K562 (cell line): ENCODE results near the gene COL25A1.

ENCODE experiments used
- BACH1 ChIP-seq: fragments of 200-800 bp; sonication (Bioruptor generic); IDR thresholded peaks from 2 replicates; pipeline ENCODE4 v1.6.1; 2016; ENCODE audit warnings: missing genetic modification characterization, missing compliant biosample characterization
- CTCF ChIP-seq, 3 experiments: IDR thresholded peaks in 2 of 3; conservative IDR thresholded peaks in 1 of 3; 2 replicates each; pipeline ENCODE4 v1.5.1; 2011 to 2012; ENCODE audit warnings: low read length in 3 of 3, mild to moderate bottlenecking in 3 of 3, control low read depth in 2 of 3, improper control_type of control experiment in 1 of 3, inconsistent platforms in 1 of 3, low read depth in 1 of 3, mixed read lengths in 1 of 3, moderate library complexity in 1 of 3; ENCODE audit not compliant: insufficient read depth in 2 of 3
- ELF1 ChIP-seq: fragments of 200-800 bp; sonication (Bioruptor generic); IDR thresholded peaks from 2 replicates; pipeline ENCODE4 v1.6.1; 2016; ENCODE audit warnings: missing genetic modification characterization, missing compliant biosample characterization
- GATA2 ChIP-seq: sonication (generic); formaldehyde crosslinking; IDR thresholded peaks from 2 replicates; pipeline ENCODE4 v1.4.0; 2020; ENCODE audit warnings: mild to moderate bottlenecking, missing genetic modification reagents
- MAFG ChIP-seq: fragments of 450-650 bp; conservative IDR thresholded peaks from 2 replicates; pipeline ENCODE4 v1.6.1; 2016; ENCODE audit warnings: missing genetic modification characterization, missing compliant biosample characterization
- MYC ChIP-seq, 2 experiments: fragments of 250-450 bp in 1 of 2; sonication (Bioruptor Pico) in 1 of 2; IDR thresholded peaks; 2 replicates each; pipeline versions ENCODE4 v1.5.1 to v1.6.1; 2012 to 2021; ENCODE audit warnings: low read depth in 2 of 2, borderline replicate concordance in 1 of 2, improper control_type of control experiment in 1 of 2, low read length in 1 of 2, mild to moderate bottlenecking in 1 of 2, moderate library complexity in 1 of 2
- POLR2A ChIP-seq: fragments of 450-650 bp; conservative IDR thresholded peaks from 2 replicates; pipeline ENCODE4 v1.6.1; 2016
- RAD21 ChIP-seq, 2 experiments: fragments of 250-450 bp in 1 of 2; fragments of 450-650 bp in 1 of 2; sonication (Bioruptor Pico) in 1 of 2; formaldehyde crosslinking in 1 of 2; IDR thresholded peaks in 1 of 2; conservative IDR thresholded peaks in 1 of 2; 2 replicates each; pipeline versions ENCODE4 v1.4.0 to v1.8.0; 2020 to 2022; ENCODE audit warnings: mild to moderate bottlenecking in 2 of 2, moderate library complexity in 1 of 2
- SMAD3 ChIP-seq: fragments of 450-650 bp; formaldehyde crosslinking; conservative IDR thresholded peaks from 2 replicates; pipeline ENCODE4 v1.4.0; 2020; ENCODE audit warnings: mild to moderate bottlenecking
- ZNF512 ChIP-seq: IDR thresholded peaks from 2 replicates; pipeline ENCODE4 v1.6.1; 2016; ENCODE audit warnings: missing genetic modification characterization, missing compliant biosample characterization
- ZNF695 ChIP-seq: fragments of 450-650 bp; formaldehyde crosslinking; IDR thresholded peaks from 2 replicates; pipeline ENCODE4 v1.4.0; 2020; ENCODE audit warnings: mild to moderate bottlenecking, moderate library complexity
- TF ChIP-seq, protein P1 (sequence below): fragments of 450-650 bp; formaldehyde crosslinking; IDR thresholded peaks from 2 replicates; pipeline ENCODE4 v1.4.0; 2020; ENCODE audit warnings: mild to moderate bottlenecking, mixed read lengths

- TF ChIP-seq POLR2A (no peak), GATA2 (CRISPR knock-in tag) (no peak), ZNF512 (tag) (no peak), MYC (IDR thresholded peaks at IDR 0.05; ENCODE audit: low read depth, low read length) (no peak), MYC (CRISPR knock-in tag; IDR thresholded peaks at IDR 0.05; ENCODE audit: borderline replicate concordance, low read depth) (no peak), RAD21 (CRISPR knock-in tag; conservative IDR thresholded peaks at IDR 0.05 in 1 of 2, IDR thresholded peaks at IDR 0.05 in 1 of 2) (no peak), ELF1 (no peak), BACH1 (tag) (no peak), ZNF695 (CRISPR knock-in tag) (no peak), SMAD3 (CRISPR knock-in tag) (no peak), MAFG (tag) (no peak), CTCF (IDR thresholded peaks at IDR 0.05 in 2 of 3, conservative IDR thresholded peaks at IDR 0.05 in 1 of 3; ENCODE audit: insufficient read depth in 2 of 3, low read depth in 1 of 3, low read length in 3 of 3) (no peak)
- TF ChIP-seq, protein P1, sequence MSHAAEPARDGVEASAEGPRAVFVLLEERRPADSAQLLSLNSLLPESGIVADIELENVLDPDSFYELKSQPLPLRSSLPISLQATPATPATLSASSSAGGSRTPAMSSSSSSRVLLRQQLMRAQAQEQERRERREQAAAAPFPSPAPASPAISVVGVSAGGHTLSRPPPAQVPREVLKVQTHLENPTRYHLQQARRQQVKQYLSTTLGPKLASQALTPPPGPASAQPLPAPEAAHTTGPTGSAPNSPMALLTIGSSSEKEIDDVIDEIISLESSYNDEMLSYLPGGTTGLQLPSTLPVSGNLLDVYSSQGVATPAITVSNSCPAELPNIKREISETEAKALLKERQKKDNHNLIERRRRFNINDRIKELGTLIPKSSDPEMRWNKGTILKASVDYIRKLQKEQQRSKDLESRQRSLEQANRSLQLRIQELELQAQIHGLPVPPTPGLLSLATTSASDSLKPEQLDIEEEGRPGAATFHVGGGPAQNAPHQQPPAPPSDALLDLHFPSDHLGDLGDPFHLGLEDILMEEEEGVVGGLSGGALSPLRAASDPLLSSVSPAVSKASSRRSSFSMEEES (CRISPR knock-in tag), result no peak
Measured at GRCh38 chr4:109177096-109177810, 125.2 kb downstream of the COL25A1 start.
